ENCODE results near the gene MEAF6.

The MEAF6 gene

DNA sequence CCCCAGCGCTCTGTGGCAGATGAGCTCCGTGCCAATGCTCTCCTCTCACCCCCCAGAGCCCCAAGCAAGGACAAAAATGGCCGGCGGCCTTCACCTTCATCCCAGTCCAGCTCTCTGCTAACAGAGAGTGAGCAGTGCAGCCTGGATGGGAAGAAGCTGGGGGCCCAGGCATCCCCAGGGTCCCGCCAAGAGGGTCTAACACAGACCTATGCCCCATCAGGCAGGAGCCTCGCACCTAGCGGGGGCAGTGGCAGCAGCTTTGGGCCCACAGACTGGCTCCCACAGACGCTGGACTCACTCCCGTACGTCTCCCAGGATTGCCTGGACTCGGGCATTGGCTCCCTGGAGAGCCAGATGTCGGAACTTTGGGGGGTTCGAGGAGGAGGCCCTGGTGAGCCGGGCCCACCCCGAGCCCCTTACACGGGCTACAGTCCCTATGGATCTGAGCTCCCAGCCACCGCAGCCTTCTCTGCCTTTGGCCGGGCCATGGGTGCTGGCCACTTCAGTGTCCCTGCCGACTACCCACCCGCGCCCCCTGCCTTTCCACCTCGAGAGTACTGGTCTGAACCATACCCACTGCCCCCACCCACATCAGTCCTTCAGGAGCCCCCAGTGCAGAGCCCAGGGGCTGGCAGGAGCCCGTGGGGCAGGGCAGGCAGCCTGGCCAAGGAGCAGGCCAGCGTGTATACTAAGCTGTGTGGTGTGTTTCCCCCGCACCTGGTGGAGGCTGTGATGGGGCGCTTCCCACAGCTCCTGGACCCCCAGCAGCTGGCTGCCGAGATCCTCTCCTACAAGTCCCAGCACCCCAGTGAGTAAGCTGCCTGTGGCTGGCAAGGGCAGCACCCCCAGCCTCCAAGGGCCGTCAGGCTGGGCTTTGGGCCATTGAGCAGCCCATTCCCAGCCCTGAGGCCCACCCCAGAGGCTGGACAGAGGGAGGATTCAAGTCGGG lies 31.5 kb downstream of the MEAF6 start:
- peak; percentile 29 for DNase-seq

- DNase-seq: peak; percentile 22
Measured at GRCh38 chr1:37482004-37482785, 32.4 kb downstream of the MEAF6 start.

GRCh38 chr1:37481289-37482003 lies 33.1 kb downstream of the MEAF6 start:
- DNase-seq: peak; percentile 30

GRCh38 chr1:37480581-37481288 lies 33.8 kb downstream of the MEAF6 start:
- peak; percentile 25 for DNase-seq

GRCh38 chr1:37480125-37480466 lies 34.5 kb downstream of the MEAF6 start:
- no peak for DNase-seq

- DNase-seq: peak; percentile 86
Measured at GRCh38 chr1:37479255-37480124, 35.1 kb downstream of the MEAF6 start.

- DNase-seq: peak; percentile 53
Measured at GRCh38 chr1:37478890-37479254, 35.7 kb downstream of the MEAF6 start.

- peak; percentile 58 for DNase-seq
Measured at GRCh38 chr1:37478451-37478881, 36.1 kb downstream of the MEAF6 start.

DNA sequence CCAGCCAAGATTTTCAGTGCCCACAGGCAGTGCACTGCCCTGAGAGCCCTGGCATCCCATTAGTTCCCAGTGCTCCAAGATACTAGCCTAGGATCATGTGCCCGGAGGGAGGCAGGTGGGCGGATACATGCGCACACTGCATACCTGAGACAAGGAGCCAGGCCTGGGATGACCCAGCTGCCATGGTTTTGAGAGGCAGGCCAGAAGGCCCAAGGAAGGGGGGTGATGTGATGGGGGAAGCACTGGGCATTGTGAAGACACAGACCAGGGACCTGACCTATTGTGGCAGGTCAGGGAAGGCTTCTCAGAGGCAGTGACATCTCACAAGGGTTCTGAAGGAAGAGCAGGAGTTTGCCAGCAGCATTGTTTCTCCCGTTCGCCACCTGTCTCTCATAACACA lies 36.6 kb downstream of the MEAF6 start:
- DNase-seq: peak; percentile 36

DNA sequence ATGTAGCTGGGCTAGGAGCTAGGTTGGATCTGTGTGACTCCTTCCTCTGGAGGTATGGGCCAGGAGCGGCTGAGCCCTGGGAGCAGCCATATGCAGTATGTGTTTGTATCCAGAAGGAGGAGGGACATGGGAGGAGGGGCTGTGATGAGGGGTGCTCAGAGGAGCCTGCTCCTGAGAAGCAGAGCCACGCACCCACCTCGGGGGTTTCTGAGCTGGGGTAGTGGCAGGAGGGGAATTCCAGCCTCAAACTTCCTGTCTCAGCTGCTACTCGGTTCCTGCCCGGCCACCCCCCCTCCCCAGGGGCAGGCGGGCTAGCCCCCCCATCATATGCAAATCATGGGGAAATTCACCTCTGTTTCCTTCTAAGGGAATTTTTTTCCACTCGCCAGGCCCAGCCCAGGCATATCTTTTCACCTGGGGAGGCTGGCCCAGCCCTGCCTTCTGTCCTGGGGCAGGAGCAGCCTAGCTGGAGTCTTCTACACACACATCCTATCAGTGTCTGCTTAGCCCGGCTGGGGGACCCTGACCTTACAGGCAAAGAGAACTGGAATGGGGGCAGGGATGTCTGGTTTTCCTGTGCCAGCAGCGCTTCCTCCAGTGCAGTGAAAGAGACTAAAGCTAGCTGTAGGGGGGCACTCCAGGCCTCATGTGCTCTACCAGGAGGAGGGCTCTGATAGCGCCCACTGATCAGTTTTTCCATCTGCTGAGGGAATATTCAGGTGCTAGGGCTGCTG lies 37.2 kb downstream of the MEAF6 start:
- DNase-seq: peak; percentile 81

DNA sequence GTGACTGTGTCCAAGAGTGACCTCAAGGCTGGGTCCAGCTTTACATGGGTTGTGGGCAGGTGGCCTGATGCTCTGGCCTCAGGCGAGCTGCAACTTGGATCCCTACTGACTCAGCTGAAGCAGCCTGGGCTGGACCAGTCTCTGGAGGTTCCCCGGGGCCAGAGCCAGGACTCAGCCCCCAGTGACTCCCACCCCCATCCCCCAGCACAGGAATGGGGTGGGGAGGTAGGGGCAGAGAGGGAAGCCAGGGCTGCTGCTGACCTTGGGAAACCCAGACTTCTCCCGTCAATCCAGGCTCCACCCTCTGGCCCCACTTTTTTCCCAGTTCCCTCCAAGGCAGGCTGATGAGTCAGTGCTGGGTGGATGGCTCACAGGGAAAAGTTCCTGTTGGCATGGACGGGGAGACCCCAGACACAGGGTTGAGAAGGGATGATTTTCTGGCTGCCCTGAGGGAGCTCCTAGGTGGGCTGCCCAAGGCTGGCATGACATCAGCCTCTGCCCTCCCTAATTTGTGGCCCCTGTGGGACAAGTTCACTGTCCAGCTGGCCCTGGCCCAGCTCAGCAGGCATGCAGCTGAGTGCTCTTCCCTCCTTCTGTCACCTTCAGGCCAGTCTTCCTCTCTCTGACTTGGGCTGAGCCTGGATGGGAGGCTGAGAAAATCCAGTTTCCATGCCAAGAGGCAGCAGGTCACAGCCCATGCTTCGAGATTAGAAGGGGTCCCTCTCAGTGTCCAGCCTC lies 37.9 kb downstream of the MEAF6 start:
- no peak for DNase-seq

DNA sequence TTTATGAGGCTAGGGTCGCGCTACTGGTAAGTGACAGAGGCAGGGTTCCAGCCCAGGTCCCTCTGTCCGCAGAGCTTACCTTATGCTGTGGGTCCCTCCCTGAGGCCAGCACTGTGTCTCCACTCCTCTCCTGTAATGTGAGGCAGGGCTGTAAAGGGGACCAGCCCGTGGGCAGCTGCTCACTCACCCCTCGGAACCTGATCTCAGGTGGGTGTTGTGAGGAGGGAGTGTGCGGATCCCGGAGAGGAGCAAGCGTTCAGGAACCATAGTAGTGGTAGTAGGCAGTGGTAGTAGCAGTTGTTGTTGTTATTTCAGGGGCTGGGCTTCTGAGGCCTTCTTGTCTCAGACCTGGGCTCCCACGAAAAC lies 38.5 kb downstream of the MEAF6 start:
- peak; percentile 39 for DNase-seq

GRCh38 chr1:37475380-37476086 lies 39.0 kb downstream of the MEAF6 start:
- DNase-seq: peak; percentile 38

DNA sequence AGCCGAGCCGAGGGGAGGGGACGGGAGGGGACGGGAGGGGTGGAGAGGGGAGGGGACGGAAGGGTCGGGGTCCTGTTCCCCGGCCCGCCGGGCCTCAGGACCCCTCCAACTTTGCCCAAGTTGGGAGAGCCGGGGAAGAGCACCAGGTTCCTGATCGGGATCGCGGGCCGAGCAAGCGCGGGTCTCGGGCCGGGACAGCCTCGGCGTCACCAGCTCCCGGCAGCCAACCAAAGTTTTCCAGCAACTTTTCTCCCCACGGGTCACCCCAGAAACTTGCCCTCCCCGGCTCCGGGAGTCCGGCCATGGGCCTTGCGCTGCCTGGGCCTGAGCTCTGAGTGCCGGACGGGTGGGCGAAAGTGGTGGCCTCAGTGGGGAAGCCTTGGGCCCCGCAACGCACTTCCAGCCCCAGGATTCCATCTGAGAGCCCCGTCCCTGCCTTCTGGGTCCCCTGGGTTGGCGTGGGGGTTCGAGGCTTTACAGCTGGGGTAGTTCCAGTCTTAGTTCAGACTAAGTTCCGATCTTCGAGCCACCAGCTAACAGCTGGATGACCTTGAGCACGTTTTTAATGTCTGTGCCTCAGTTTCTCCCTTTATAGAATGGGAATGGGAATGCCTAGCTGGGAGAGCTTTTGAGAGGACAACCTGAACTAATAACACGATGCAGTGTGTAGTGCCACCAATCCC lies 39.7 kb downstream of the MEAF6 start:
- no peak for DNase-seq

DNA sequence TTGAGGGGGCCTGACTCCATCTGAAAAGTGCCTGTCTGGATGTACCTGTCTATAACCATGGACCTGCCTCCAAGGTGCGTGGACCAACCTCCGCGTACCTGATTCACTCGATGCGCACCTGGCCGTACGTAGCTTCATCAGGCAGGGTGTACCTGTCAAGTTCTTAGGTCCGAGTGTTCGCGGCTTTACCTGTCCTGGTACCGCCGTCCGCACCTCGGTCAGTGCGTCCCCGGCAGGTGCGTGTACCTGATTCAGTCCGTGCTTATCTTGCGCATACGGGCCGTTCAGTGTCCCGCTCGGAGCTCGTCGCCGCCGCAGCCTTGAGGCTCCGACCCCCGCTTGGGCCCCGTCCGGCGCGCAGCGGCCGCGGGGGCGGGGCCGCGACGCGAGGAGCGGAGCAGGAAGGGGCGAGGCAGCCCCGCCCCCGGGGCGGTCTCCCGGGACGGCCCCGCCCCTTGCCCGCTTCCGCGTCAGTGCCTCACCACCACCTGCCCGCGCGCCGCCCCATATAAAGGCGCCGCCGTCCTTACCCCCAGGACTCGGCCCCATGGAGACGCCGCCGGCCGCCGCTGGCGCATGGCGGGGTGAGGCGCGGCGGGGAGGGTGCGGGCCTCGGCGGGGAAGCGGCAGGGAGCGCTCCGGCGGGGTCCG lies 40.4 kb downstream of the MEAF6 start, which contains the start of gene ZC3H12A:
Gene ZC3H12A, plus strand, starts transcription at position 535 of the 651 bp plus-strand sequence. CDS start 917 bp downstream, outside the sequence.
- peak; percentile 94 for DNase-seq

DNA sequence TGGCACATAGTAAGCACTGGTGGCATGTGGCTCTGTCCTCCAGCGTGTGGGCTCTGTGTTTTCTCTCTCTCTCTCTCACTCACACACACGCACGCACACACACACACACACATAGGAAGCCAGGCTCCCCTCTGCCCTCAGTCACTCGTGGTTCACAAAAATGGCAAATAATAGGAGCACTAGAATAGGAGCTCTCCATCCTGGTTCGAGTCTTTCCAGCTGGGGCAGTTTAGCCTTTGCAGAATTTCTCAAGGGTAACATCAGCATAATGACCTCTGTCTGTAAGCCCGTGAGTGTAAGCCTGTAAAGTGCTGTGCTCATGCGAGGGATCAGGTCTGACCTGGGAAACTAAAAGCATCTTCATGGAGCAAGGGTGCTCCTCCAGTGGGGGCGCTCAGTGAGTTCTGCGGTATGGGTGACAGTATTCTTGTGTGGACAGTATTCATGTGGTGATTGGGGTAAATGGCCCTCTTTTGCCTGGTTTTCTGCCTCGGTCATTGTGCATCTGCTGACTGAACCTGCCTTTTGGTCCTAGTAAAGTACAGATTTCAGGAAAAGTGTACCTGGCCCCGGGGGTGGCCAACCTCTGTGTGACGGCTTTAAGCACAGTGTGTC lies 41.0 kb downstream of the MEAF6 start:
- DNase-seq: no peak

DNA sequence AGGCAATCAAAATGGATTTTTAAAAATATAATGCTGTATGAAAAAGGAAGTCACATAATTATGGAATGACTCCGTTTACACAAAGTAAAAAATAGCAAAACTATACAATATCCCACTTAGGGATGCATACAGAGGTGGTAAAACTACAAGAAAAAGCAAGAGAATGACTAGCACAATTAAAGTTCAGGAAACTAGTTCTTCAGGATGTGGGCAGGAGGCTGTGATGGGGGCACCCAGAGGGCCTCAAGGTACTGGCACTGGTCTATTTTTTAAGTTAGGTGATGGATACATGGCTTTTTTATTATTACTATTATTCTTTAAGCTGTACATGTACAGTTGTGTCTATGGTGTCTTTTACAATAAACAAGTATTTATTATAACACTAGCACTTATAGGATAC lies 41.6 kb downstream of the MEAF6 start:
- no peak for DNase-seq

GRCh38 chr1:37472281-37472680 lies 42.3 kb downstream of the MEAF6 start:
- DNase-seq: no peak

All from activated T-cell treated with anti-CD3 and anti-CD28 coated beads, Interleukin-2, amount 50 U/mL, for 1 hour (primary cell).